Ureter (tissue), 1 donor: ENCODE measurements around the gene TWF1. TPM values are rescaled to one million over a fixed set of nuclear protein-coding genes. Genes with fewer than 3 reads are reported as not detected.

Source experiments
- total RNA-seq: library from RNA; stranded (reverse); gene quantifications from one replicate; pipeline ENCODE4 v1.2.4, GENCODE V29; 2023
- donor health status: DM: yes; HTN: yes; CAD: no.

The TWF1 gene
- total RNA-seq, 1 donor from 2014 or later, result 144 TPM

Other genes with a start within 250 kb of the TWF1 start
- gene PUS7L, start 47.5 kb downstream of the TWF1 start, total RNA-seq, result 26.0 TPM
- 24.6 TPM for gene IRAK4, start 47.4 kb downstream of the TWF1 start, total RNA-seq
- 16.7 TPM for gene TMEM117, start 29.8 kb upstream of the TWF1 start, total RNA-seq